GM19395 (cell line): Measurements from ENCODE around the gene MAML2.

Experiments
- ATAC-seq: cut with Tn5 transposase; IDR thresholded peaks from one replicate; pipeline ENCODE4 v1.9.1; 2021; ENCODE audit warnings: mild to moderate bottlenecking, moderate library complexity; ENCODE audit not compliant: unreplicated experiment

The MAML2 gene

GRCh38 chr11:96342961-96343711, at the start of gene MAML2:
MAML2 (minus strand) TSS chr11:96343195; CDS start chr11:96341895, 1,300 bp downstream.
- peak; percentile 74 for ATAC-seq

- no peak for ATAC-seq
Observed at GRCh38 chr11:96391698-96392307, 48.8 kb upstream of the MAML2 start.

DNA sequence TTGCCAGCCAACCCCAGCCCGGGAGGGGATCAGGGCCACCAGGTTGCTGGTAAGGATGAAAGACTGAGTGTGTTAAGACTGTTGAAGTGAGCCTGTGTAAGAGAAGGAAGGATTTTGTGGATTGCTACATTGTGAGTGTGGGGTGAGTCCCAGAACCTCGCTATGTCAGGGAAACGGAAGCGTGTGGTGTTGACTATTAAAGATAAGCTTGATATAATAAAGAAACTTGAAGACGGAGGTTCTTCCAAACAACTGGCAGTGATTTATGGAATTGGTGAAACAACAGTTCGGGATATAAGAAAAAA, 47.4 kb upstream of the MAML2 start:
- peak; percentile 2 for ATAC-seq

GRCh38 chr11:96389720-96390487, 46.9 kb upstream of the MAML2 start, which contains the start of the genes CCDC82 and JRKL:
CCDC82 (minus strand) TSS chr11:96389912; CDS start chr11:96384747, 5,165 bp downstream.
JRKL (plus strand) TSS chr11:96390013; CDS start chr11:96390650, 637 bp downstream.
- ATAC-seq, result peak; percentile 92

DNA sequence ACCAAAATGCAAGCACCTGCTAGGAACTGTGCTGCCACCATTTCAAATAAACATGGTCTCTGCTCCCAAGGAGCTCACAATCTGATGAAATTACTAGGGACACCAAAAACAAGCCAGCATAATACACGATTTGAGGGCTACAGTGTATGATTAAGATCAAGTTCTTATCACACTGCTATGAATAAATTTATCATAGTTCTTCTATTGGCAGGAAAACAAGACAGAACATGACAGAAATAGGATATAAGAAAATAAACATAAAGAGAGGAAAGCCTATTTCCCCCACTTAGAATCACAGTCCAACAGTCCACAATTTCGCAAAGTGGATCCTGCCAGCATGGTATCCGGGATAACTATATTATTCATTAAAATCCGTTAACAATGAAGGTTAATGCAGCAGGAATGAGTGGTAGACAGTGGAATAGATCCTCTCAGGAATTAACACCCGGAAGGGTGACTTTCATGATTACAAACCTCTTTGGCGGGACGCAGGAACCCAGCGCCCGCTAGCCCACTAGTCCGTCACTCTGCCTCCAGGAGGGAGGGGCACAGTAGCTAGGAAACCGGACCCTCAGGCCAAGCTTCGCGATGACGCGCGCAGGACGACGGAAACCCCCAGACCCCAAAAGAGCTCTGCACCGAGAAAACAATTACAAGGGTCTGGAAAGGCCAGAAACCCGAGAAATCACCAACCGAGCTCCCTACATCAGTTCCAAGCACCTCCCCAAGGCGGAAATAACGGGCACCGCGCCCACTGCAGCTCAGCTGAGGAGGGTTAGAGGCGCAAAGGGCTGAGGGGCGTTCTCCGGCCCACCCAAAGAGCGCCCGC, 46.1 kb upstream of the MAML2 start:
- ATAC-seq, result peak; percentile 69

GRCh38 chr11:96385187-96385586, 42.2 kb upstream of the MAML2 start:
- ATAC-seq, result no peak

DNA sequence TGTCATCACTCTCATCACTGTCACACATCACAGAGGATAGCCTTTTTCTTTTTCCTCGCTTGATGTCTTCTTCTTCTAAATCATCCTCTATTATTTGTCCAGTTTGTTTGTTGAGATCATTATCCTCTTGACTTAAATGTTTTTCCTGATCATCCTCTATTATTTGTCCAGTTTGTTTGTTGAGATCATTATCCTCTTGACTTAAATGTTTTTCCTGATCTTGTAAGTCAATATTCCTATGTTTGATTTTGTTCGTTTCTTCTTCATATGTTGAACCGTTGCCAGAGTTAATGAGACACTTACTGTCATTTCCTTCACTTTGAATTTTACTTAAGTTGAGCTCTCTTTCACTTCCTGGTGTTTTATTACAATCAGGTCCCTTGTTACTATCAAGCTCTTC, 41.2 kb upstream of the MAML2 start:
- ATAC-seq, result no peak

DNA sequence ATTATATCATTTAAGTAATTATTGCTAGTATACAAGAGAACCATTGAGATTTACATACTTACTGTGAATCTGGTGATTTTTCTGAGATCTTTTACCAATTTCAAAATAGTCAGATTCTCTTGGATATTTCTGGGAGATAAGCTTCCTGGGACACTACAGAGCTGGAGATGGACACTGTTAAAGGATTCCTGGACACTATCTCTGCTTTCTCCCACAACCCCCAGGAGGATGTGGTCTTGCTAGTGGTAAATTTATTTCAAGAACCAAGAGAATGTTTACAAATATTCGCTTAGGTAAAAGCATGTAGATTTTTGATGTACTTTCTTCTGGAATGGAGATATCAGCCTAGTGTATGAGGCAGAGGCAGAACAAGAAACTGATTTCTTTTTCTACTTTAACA, 33.8 kb upstream of the MAML2 start:
- no peak for ATAC-seq

GRCh38 chr11:96373826-96374225, 30.8 kb upstream of the MAML2 start:
- no peak for ATAC-seq

DNA sequence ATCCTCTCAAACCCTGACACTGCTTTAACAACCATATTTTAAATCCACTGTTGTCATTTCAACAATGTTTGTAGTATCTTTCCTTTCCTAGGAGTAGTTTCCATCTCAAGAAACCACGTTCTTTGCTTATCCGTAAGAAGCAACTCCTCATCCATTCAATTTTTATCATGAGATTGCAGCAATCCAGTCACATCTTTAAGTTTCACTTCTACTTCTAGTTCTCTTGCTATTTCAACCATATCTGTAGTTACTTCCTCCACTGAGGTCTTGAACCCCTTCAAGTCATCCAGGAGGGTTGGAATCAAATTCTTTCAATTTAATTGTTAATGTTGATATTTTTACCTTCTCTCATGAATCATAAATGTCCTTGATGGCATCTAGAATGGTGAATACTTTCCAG, 24.3 kb upstream of the MAML2 start:
- no peak for ATAC-seq

- ATAC-seq, result no peak
Observed at GRCh38 chr11:96366024-96366423, 23.0 kb upstream of the MAML2 start.

- ATAC-seq, result no peak
Observed at GRCh38 chr11:96365493-96365892, 22.5 kb upstream of the MAML2 start.

DNA sequence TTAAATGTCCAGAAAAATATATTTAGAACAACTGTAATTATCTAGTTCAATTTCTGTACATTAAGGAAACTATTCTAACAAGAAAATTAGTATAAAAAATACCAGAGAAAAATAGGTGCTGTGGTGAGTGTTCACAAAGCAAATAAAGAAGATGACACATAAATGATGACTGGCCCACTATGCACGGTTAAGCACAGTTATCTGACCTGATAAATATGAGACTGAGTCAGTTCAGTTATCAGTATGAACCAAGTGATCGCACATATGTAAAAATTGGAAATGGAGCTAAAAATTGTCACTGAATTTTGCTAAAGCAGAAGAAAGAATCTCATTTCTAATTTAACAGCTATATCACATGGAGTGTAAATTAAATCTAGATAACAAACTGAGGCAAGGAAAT, 18.8 kb upstream of the MAML2 start:
- ATAC-seq, result no peak

DNA sequence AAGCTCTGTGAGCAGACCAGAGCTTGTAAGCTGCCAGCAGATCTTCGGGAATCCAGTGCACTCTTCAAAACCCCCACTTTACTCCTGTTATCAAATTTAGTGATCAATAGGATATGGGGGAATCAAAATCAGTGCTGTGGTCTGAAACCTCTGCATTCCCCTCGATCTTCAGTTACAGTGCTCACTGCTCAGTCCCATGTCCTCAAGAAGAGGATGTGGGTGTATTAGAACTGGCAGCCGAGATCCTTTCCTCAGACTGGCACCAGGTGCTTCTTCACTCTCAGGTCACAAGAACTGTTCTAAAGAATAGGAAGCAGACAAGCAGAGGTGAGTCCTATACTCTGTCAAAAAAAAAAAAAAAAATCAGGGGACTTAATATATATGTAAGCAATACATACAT, 15.3 kb upstream of the MAML2 start:
- peak; percentile 36 for ATAC-seq

DNA sequence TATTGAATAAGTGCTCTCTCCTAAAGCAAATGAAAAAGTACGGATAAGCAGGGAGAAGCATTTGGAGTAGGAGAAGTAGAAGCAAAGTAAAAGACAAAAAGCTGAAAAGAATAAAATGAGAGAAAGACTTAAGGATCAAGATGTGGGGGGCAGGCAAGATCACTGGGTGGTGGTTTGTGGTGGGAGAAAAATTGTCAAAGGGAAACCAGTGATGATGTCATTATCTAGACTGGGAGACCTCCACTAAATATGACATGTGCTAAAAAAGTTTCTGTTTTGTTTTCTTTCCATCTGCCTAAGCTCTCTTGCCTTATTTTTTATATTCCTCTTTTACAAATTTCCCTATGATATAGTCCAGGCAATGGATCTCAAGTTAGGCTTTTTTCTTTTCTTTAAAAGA, 14.8 kb upstream of the MAML2 start:
- ATAC-seq, result peak; percentile 63

GRCh38 chr11:96356848-96357247, 13.9 kb upstream of the MAML2 start:
- ATAC-seq, result no peak

DNA sequence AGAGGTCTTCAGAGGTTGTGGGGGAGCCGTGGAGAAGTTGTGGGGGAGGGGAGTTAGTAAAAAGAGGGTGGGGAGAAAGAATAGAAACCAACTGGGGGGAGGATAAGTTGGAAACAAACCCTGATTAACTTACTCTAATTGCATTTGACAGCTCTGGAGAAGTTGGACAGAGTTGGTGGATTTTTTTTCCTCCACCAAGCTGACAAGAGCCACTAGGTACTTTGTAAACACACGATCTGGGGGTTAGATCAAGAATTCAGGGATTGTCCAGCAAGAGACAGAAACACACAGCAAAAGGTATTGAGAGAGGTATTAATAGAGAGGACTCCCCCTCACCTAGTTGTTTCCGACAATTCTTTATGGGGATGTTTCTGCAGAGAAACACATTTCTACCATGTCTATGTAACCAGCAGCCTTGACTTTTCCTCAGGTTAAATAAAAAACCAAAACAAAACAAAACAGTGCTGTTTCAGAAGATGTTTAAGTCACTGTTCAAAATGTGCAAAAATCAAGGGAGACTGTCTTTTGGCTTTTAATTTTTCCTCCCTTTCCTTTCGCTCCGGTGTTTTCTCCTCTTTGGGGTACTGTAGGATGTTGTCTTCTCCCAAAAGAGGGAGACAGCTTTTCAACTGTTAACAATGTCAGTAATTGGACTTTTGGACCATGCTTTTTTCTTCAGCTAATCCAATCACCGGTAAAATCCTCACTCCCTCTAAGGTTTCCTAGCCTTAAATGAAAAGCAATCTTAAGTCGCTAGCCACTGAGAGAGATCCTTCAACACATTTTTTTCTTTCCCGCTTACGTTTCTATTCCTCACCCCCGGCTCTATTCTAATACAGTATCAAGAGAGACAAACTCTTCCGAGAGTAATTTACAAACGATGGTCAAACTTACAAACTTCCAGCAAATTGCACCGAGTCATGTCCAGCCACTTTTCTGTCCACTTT, 708 bp downstream of the MAML2 start:
- ATAC-seq, result no peak

GRCh38 chr11:96341211-96342013, 1.6 kb downstream of the MAML2 start:
- peak; percentile 34 for ATAC-seq

- no peak for ATAC-seq
Observed at GRCh38 chr11:96340555-96340885, 2.5 kb downstream of the MAML2 start.
